ENCODE results near the gene PPM1J. TPM values are rescaled to one million over a fixed set of nuclear protein-coding genes. Genes with fewer than 3 reads are reported as not detected.

The PPM1J gene
- total and polyA plus RNA-seq, 9 of the 15 experiments (the other 6 are each of a cell fraction or from before 2014, with no cell fraction given): 0.25 to 10.5 (median 4.2) TPM

DNA sequence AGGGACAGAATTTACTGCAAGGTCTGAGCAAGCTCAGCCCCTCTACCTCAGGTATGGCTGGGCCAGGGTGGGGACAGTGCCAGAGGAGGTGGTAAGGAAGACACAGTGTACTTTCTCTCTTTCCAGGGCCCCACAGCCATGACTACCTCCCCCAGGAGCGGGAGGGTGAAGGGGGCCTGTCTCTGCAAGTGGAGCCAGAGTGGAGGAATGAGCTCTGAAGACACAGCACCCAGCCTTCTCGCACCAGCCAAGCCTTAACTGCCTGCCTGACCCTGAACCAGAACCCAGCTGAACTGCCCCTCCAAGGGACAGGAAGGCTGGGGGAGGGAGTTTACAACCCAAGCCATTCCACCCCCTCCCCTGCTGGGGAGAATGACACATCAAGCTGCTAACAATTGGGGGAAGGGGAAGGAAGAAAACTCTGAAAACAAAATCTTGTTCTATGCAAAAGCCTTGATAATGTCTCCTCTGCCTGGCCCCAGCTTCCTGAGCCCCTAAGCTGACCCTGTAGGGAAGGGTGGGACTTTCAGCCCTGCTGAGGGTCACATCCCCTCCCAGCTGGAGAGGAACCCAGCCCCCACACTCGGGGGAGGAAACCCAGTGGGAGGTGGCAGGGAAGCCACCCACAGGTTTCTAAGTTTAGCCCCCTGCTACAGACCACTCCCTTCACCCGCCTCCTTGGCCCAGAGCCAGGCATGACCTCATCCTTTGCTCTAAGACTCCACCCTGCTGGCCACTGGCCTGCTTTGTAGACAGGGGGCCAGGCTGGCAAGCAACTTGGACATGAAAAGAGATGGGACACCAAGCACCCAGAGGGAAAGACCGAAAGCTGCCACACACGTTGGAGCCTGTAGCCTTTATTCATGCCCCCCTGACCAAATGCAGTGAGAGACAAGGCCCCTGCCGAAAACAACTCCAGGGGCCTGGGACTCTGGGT lies 14.6 kb downstream of the PPM1J start (continued):
- TF ChIP-seq, protein P1, sequence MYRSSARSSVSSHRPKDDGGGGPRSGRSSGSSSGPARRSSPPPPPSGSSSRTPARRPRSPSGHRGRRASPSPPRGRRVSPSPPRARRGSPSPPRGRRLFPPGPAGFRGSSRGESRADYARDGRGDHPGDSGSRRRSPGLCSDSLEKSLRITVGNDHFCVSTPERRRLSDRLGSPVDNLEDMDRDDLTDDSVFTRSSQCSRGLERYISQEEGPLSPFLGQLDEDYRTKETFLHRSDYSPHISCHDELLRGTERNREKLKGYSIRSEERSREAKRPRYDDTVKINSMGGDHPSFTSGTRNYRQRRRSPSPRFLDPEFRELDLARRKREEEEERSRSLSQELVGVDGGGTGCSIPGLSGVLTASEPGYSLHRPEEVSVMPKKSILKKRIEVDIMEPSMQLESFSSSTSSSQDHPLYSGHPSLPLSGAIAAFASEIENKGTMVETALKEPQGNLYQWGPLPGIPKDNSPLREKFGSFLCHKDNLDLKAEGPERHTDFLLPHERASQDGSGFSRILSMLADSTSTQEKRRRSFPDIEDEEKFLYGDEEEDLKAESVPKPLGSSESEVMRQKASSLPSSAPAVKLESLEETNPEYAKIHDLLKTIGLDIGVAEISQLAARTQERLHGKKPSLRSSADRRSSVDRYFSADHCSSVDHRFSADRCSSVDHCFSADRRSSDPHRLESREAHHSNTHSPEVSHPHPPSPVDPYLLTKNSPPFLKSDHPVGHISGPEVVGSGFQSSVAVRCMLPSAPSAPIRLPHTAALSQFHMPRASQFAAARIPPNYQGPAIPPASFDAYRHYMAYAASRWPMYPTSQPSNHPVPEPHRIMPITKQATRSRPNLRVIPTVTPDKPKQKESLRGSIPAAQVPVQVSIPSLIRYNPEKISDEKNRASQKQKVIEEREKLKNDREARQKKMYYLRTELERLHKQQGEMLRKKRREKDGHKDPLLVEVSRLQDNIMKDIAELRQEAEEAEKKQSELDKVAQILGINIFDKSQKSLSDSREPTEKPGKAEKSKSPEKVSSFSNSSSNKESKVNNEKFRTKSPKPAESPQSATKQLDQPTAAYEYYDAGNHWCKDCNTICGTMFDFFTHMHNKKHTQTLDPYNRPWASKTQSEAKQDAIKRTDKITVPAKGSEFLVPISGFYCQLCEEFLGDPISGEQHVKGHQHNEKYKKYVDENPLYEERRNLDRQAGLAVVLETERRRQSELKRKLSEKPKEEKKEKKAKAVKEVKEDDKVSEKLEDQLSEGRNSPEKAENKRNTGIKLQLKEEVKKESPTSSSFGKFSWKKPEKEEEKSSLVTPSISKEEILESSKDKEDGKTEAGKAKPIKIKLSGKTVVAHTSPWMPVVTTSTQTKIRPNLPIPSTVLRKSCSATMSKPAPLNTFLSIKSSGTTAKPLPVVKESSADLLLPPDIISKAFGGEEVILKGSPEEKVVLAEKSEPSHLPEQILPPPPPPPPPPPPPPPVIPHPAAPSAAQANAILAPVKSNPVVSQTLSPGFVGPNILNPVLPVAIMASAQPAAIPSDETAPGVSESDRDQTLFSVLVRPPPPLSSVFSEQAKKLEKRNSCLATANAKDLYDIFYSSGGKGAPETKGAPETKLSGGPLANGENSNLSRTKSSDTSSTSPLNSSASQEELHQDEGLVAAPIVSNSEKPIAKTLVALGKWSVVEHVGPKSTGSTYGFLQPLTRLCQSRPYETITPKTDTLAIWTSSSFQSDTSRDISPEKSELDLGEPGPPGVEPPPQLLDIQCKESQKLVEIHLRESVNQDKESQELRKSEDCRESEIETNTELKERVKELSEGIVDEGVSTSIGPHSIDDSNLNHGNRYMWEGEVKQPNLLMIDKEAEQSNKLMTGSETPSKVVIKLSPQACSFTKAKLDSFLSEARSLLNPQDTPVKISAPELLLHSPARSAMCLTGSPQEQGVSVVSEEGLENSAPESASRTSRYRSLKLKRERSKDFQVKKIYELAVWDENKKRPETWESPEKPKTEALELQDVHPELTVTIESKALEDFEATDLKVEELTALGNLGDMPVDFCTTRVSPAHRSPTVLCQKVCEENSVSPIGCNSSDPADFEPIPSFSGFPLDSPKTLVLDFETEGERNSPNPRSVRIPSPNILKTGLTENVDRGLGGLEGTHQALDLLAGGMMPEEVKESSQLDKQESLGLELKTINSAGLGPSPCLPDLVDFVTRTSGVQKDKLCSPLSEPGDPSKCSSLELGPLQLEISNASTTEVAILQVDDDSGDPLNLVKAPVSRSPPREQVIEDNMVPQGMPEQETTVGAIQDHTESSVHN (IDR thresholded peaks at IDR 0.05; ENCODE audit: borderline replicate concordance in 1 of 2, low read depth in 1 of 2): peak in 1 of 2 experiments; percentile 95; a peak in 2 of 4 replicates
- TF ChIP-seq, protein P2, sequence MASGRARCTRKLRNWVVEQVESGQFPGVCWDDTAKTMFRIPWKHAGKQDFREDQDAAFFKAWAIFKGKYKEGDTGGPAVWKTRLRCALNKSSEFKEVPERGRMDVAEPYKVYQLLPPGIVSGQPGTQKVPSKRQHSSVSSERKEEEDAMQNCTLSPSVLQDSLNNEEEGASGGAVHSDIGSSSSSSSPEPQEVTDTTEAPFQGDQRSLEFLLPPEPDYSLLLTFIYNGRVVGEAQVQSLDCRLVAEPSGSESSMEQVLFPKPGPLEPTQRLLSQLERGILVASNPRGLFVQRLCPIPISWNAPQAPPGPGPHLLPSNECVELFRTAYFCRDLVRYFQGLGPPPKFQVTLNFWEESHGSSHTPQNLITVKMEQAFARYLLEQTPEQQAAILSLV (tag; IDR thresholded peaks at IDR 0.05): no peak
- peak; percentile 98 for TF ChIP-seq MAZ (CRISPR knock-in tag; conservative IDR thresholded peaks at IDR 0.05 in 1 of 2, IDR thresholded peaks at IDR 0.05 in 1 of 2)
- TF ChIP-seq ZFX (CRISPR knock-in tag; IDR thresholded peaks at IDR 0.05): no peak
- TF ChIP-seq NR3C1 (CRISPR knock-in tag; IDR thresholded peaks at IDR 0.05): no peak
- peak; percentile 79 for TF ChIP-seq GABPB1 (CRISPR knock-in tag; IDR thresholded peaks at IDR 0.05)
- no peak for TF ChIP-seq PTRF (tag; IDR thresholded peaks at IDR 0.05)
- no peak for TF ChIP-seq RBM17 (IDR thresholded peaks at IDR 0.05; ENCODE audit: borderline replicate concordance, low read depth, low read length)
- no peak for TF ChIP-seq ZNF174 (CRISPR knock-in tag; IDR thresholded peaks at IDR 0.05)
- 0 out of 2 replicates have a peak, but pooled peaks have one; percentile 12 for TF ChIP-seq HSF4 (CRISPR knock-in tag; IDR thresholded peaks at IDR 0.05; ENCODE audit: borderline replicate concordance)
- TF ChIP-seq ZNF444 (CRISPR knock-in tag; IDR thresholded peaks at IDR 0.05): peak; percentile 63; the same call in 1 of the 2 replicates
- TF ChIP-seq, protein P3, sequence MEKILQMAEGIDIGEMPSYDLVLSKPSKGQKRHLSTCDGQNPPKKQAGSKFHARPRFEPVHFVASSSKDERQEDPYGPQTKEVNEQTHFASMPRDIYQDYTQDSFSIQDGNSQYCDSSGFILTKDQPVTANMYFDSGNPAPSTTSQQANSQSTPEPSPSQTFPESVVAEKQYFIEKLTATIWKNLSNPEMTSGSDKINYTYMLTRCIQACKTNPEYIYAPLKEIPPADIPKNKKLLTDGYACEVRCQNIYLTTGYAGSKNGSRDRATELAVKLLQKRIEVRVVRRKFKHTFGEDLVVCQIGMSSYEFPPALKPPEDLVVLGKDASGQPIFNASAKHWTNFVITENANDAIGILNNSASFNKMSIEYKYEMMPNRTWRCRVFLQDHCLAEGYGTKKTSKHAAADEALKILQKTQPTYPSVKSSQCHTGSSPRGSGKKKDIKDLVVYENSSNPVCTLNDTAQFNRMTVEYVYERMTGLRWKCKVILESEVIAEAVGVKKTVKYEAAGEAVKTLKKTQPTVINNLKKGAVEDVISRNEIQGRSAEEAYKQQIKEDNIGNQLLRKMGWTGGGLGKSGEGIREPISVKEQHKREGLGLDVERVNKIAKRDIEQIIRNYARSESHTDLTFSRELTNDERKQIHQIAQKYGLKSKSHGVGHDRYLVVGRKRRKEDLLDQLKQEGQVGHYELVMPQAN (IDR thresholded peaks at IDR 0.05; ENCODE audit: borderline replicate concordance): peak; percentile 34; the same call in 1 of the 2 replicates
- TF ChIP-seq NELFE (IDR thresholded peaks at IDR 0.05; ENCODE audit: insufficient read depth, insufficient read length): no peak
- peak; percentile 81; the same call in 1 of the 2 replicates for TF ChIP-seq NFRKB (IDR thresholded peaks at IDR 0.05; ENCODE audit: low read depth)
- no peak for TF ChIP-seq ASH1L (IDR thresholded peaks at IDR 0.05; ENCODE audit: borderline replicate concordance, low read depth, partially characterized antibody)
